Transverse colon (tissue), 3 donors: ENCODE measurements around the gene SORD.
"Not testable (repeated sequence)": the region's sequence is repeated elsewhere in the genome, so short reads cannot be mapped to it uniquely, and the experiment has no call there.

ENCODE experiments used
- CTCF ChIP-seq, 5 experiments: fragments of 200-600 bp in 3 of 5; fragments of 450-650 bp in 2 of 5; sonication (generic) in 3 of 5; IDR thresholded peaks; 1 replicate in 2 of 5; 2 replicates in 3 of 5; pipeline ENCODE4 v1.5.1; 2016 to 2017; ENCODE audit warnings: antibody characterized with exemption in 5 of 5, inconsistent platforms in 3 of 5, mild to moderate bottlenecking in 2 of 5, moderate library complexity in 1 of 5
- EP300 ChIP-seq: sonication (generic); formaldehyde crosslinking; IDR thresholded peaks from one replicate; pipeline ENCODE4 v1.6.1; 2017; ENCODE audit warnings: antibody characterized with exemption, low read depth

- not testable (repeated sequence) for TF ChIP-seq CTCF (IDR thresholded peaks at IDR 0.05); EP300
These were observed 1.7 kb downstream of the SORD start for GRCh38 chr15:45024649-45025048.
